ENCODE data around the gene S100A6. TPM values are rescaled to one million over a fixed set of nuclear protein-coding genes. Genes with fewer than 3 reads are reported as not detected.
A peak's percentile ranks its signal among the peaks of the same experiment; 100 is the strongest.

S100A6 gene
- total RNA-seq, 4 donors from 2014 or later: 153 to 361 (median 224) TPM

DNA sequence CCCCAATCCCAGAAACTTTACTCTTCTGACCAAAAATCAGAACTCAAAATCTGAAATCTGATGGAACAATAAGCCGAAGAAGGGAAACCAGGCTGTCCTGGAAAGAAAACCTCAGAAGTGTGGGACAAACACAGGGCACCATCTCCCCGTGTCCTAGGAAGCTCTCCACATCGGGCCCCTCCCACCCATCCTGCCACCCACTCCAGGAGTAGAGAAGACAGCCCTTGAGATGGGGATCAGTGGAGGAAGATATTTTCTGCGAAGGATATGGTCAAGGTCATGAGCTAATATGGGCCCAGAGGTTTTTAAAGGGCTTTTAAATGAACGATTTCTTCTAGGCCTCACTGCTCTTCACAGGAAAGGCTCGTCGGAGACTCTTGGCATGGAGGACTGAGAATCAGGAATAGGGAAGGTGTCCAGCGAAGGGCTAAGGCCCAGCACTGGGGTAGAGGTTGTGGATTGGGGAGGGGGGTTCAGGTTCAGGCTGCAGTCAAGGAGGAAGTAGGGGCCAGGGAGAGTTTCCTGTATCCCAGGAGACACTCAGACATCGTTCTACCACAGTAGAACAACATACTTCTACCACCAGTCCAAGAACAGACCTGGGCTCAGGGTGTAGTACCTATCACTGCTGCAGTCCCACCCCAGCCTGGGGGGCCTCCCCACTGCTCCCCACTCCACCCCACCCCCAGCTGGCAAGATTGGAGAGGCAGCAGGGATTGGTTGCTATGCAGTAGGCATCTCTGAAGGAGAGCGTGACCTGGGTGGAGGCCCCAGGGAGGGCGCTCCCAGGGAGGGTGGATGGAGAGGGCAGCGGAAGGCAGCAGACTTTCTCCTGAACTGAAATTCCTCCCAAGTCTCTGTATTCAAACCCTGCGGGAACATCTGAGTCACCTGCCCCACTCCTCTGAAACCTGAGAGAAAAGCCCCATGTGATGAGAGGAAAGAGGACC lies 6.1 kb upstream of the S100A6 start:
- intact Hi-C loops (cut with DNase I; ENCODE audit: low total_unique reads) (no loop called here), in situ Hi-C loops (cut with MboI; ENCODE audit: low sequenced_read_pairs in 4 of 4) (loop anchor here in 1 of 4 donors (25.0 kb wide), 1 partner anchor 445 kb away; the partner anchor contains the start of genes JTB, RAB13 and RPS27)
- TF ChIP-seq, protein P1, sequence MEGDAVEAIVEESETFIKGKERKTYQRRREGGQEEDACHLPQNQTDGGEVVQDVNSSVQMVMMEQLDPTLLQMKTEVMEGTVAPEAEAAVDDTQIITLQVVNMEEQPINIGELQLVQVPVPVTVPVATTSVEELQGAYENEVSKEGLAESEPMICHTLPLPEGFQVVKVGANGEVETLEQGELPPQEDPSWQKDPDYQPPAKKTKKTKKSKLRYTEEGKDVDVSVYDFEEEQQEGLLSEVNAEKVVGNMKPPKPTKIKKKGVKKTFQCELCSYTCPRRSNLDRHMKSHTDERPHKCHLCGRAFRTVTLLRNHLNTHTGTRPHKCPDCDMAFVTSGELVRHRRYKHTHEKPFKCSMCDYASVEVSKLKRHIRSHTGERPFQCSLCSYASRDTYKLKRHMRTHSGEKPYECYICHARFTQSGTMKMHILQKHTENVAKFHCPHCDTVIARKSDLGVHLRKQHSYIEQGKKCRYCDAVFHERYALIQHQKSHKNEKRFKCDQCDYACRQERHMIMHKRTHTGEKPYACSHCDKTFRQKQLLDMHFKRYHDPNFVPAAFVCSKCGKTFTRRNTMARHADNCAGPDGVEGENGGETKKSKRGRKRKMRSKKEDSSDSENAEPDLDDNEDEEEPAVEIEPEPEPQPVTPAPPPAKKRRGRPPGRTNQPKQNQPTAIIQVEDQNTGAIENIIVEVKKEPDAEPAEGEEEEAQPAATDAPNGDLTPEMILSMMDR (IDR thresholded peaks at IDR 0.05 in 4 of 5, conservative IDR thresholded peaks at IDR 0.05 in 1 of 5): no peak
- TF ChIP-seq POLR2A (IDR thresholded peaks at IDR 0.05): no peak
- Histone ChIP-seq H3K36me3 (no peaks in the 10 kb centered on the region), H3K27ac (peak overlapping the region in 3 of 4 donors; percentile 33 to 52 (median 45)), H3K9me3 (no peaks in the 10 kb centered on the region), H3K27me3 (no peaks in the 10 kb centered on the region), H3K4me3 (no peak overlapping the region), H3K4me1 (peaks cover 19 to 35% of the 10 kb centered on the region in 2 donors)
- ATAC-seq: no peak
- DNase-seq: no peak

DNA sequence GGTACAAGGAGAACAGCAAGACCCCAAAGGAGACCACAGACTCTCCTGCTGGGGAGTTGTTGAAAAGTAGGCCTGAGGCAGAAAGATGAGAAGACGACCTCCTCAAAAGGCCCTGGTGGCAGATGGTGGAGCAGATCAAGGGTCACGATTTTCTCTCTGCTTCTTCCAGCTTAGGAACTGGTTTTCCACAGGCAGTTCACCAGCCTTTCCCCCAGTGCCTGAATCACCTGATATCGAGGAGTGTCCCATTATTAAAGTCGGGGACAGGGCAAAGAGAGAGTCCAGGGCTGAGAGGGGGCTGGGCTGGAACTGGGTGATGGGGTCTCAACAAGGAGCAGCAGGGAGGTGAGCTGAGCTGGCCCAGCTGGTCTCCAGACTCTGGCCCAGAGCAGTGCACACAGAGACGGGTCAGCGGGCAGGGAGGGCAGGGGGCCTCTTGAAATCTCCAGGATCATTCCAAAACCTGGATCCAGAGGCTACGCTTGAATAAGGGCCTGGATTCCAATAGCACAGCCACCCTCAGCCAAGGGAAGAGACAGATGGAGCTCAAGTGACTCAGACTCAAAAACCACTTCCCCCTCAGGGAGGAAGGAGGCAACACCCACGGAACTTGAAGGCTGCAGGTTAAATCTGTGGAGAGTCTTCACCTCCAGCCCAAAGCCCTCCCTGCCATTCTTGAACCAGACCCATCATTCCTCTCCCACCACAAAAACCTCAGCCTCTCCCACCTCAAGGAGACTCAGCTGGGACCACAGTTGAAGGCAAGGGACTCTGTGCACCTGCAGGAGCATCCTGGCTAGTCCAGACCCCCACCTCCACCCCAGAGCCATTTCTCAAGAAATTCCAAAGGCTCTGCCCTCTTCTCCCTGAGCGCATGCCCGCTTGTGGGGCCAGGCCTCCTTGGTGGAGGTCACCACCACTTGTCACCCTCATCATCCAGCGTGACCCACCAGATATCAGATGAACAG lies 4.9 kb upstream of the S100A6 start, which contains the start of gene S100A5:
TSS of gene S100A5 (minus strand) at position 541 of the 968 bp plus-strand sequence. CDS start 743 bp downstream, outside the sequence.
- H3K4me1 ChIP-seq: peaks cover 16 to 29% of the 10 kb centered on the region in 2 donors
- ATAC-seq: no peak
- in situ Hi-C loops (cut with MboI; ENCODE audit: low sequenced_read_pairs in 4 of 4): loop anchor here in 1 of 4 donors (25.0 kb wide), 1 partner anchor 447 kb away; the partner anchor contains the start of genes JTB, RAB13 and RPS27

DNA sequence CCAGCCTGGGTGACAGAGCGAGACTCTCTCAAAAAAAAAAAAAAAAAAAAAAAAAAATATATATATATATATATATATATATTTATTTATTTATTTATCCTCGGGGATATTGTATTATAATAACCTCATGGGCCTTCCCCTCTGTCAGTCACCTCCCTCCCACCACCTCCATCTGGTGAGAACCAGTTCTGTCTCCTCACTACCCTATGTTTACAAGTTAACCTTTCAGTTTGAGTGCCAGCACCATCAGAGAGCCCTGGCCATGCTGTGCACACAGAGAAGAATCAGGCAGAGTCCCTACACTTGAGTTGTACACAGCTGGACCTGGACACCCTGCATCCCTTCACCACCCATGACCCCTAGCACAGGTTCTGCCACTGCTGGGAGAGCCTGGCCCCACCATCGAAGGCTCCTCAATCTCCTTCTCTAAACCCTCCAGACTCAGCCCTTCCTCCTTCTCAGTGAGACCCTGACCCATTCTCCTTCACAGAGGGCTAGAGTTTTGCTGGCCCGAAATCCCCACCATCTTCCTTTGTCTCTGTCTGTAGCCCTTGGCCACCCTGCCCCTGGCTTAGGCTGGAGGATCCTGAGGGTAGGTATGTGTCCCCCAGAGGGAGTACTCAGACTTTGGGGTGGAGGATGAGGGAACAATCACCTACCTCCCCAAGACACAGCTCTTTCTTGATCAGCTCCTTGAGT lies 3.8 kb upstream of the S100A6 start:
- in situ Hi-C loops (cut with MboI; ENCODE audit: low sequenced_read_pairs in 4 of 4) (loop anchor here in 1 of 4 donors (25.0 kb wide), 1 partner anchor 448 kb away; the partner anchor contains the start of genes JTB, RAB13 and RPS27), intact Hi-C loops (cut with DNase I; ENCODE audit: low total_unique reads) (no loop called here)
- Histone ChIP-seq H3K36me3 (no peaks in the 10 kb centered on the region), H3K9me3 (no peaks in the 10 kb centered on the region), H3K4me1 (peaks cover 6 to 26% of the 10 kb centered on the region in 2 donors), H3K27me3 (no peaks in the 10 kb centered on the region), H3K27ac (no peak overlapping the region), H3K4me3 (no peak overlapping the region)
- DNase-seq: no peak
- TF ChIP-seq, protein P1 (IDR thresholded peaks at IDR 0.05 in 4 of 5, conservative IDR thresholded peaks at IDR 0.05 in 1 of 5): no peak
- no peak for TF ChIP-seq POLR2A (IDR thresholded peaks at IDR 0.05)
- ATAC-seq: no peak

More for the DNA sequence above, 4.9 kb upstream of the S100A6 start, which contains the start of gene S100A5:
- Histone ChIP-seq H3K36me3 (no peaks in the 10 kb centered on the region), H3K9me3 (no peaks in the 10 kb centered on the region), H3K27ac (peak within 1 kb of the TSS in 3 of 4 donors; percentile 33 to 52 (median 45)), H3K4me3 (no peak within 1 kb of the TSS), H3K27me3 (no peaks in the 10 kb centered on the region)
- TF ChIP-seq, protein P1 (IDR thresholded peaks at IDR 0.05 in 4 of 5, conservative IDR thresholded peaks at IDR 0.05 in 1 of 5): no peak
- no peak for TF ChIP-seq POLR2A (IDR thresholded peaks at IDR 0.05)
- intact Hi-C loops (cut with DNase I; ENCODE audit: low total_unique reads): no loop called here
- no peak for DNase-seq

All from gastrocnemius medialis (tissue), 4 donors.